WTC11 (cell line): ENCODE data around the gene JOSD2. TPM values are rescaled to one million over a fixed set of nuclear protein-coding genes. Genes with fewer than 3 reads are reported as not detected.

ENCODE experiments used
- ATAC-seq: fragments of 200-7000 bp; cut with Tn5 transposase; 2 replicates; pipeline ENCODE4 v1.10.0; 2021; ENCODE audit warnings: mild to moderate bottlenecking, moderate library complexity
- CTCF ChIA-PET: fragments of 300-600 bp; sonication (Branson Sonifier 250); formaldehyde crosslinking; loops from one replicate; lab custom pipeline; 2021; ENCODE audit warnings: antibody characterized with exemption; lab: Charles Lee
- POLR2A ChIA-PET: fragments of 350-600 bp; sonication (Branson Sonifier 250); formaldehyde crosslinking; loops from one replicate; lab custom pipeline; 2021; ENCODE audit warnings: antibody characterized with exemption; lab: Charles Lee
- DNase-seq: peaks from one replicate; pipeline ENCODE4 v3.0.0; 2021; ENCODE audit warnings: low spot score
- H3K27ac Mint-ChIP-seq: 2 replicates; pipeline ENCODE4 v1.8.0; 2021; ENCODE audit warnings: mixed read lengths
- H3K27me3 Mint-ChIP-seq: 2 replicates; pipeline ENCODE4 v1.8.0; 2021; ENCODE audit warnings: low read depth, mild to moderate bottlenecking, moderate library complexity, mixed read lengths
- H3K36me3 Mint-ChIP-seq: 2 replicates; pipeline ENCODE4 v1.8.0; 2021; ENCODE audit warnings: mixed read lengths
- H3K4me1 Mint-ChIP-seq: 2 replicates; pipeline ENCODE4 v1.8.0; 2022; ENCODE audit warnings: mixed read lengths
- H3K4me3 Mint-ChIP-seq: 2 replicates; pipeline ENCODE4 v1.8.0; 2021; ENCODE audit warnings: mild to moderate bottlenecking, moderate library complexity, mixed read lengths
- H3K9me3 Mint-ChIP-seq: 2 replicates; pipeline ENCODE4 v1.8.0; 2021; ENCODE audit warnings: mixed read lengths
- ATF1 ChIP-seq: sonication (generic); formaldehyde crosslinking; IDR thresholded peaks from 2 replicates; pipeline ENCODE4 v1.8.1; 2023; ENCODE audit warnings: mild to moderate bottlenecking, moderate library complexity, missing genetic modification reagents
- CREB1 ChIP-seq: sonication (generic); formaldehyde crosslinking; IDR thresholded peaks from 2 replicates; pipeline ENCODE4 v1.8.0; 2023; ENCODE audit warnings: mild to moderate bottlenecking, missing genetic modification reagents
- CREM ChIP-seq: sonication (generic); formaldehyde crosslinking; IDR thresholded peaks from 2 replicates; pipeline ENCODE4 v1.8.1; 2022; ENCODE audit warnings: mild to moderate bottlenecking, missing genetic modification reagents, moderate library complexity
- ELF4 ChIP-seq: sonication (generic); formaldehyde crosslinking; IDR thresholded peaks from 2 replicates; pipeline ENCODE4 v1.8.1; 2022; ENCODE audit warnings: low read depth, mild to moderate bottlenecking, moderate library complexity, missing genetic modification reagents
- ESRRA ChIP-seq: sonication (generic); formaldehyde crosslinking; IDR thresholded peaks from 2 replicates; pipeline ENCODE4 v1.8.1; 2022; ENCODE audit warnings: mild to moderate bottlenecking, missing genetic modification reagents, borderline replicate concordance
- FOXP1 ChIP-seq: sonication (generic); formaldehyde crosslinking; IDR thresholded peaks from 2 replicates; pipeline ENCODE4 v1.8.0; 2022; ENCODE audit warnings: missing genetic modification reagents, mild to moderate bottlenecking, moderate library complexity, borderline replicate concordance
- FOXP4 ChIP-seq: sonication (generic); formaldehyde crosslinking; IDR thresholded peaks from 2 replicates; pipeline ENCODE4 v1.8.0; 2022; ENCODE audit warnings: mild to moderate bottlenecking, missing genetic modification reagents
- GABPB1 ChIP-seq: sonication (generic); formaldehyde crosslinking; IDR thresholded peaks from 2 replicates; pipeline ENCODE4 v1.8.1; 2023; ENCODE audit warnings: mild to moderate bottlenecking, missing genetic modification reagents
- MYBL2 ChIP-seq: sonication (generic); formaldehyde crosslinking; IDR thresholded peaks from 2 replicates; pipeline ENCODE4 v1.8.1; 2023; ENCODE audit warnings: mild to moderate bottlenecking, moderate library complexity, missing genetic modification reagents
- NR2C2 ChIP-seq: sonication (generic); formaldehyde crosslinking; IDR thresholded peaks from 2 replicates; pipeline ENCODE4 v1.8.0; 2022; ENCODE audit warnings: mild to moderate bottlenecking, missing genetic modification reagents
- PRRX2 ChIP-seq: fragments of 250-450 bp; sonication (Bioruptor Pico); IDR thresholded peaks from 2 replicates; pipeline ENCODE4 v1.8.0; 2021; ENCODE audit warnings: mild to moderate bottlenecking
- SMAD3 ChIP-seq: sonication (generic); formaldehyde crosslinking; IDR thresholded peaks from 2 replicates; pipeline ENCODE4 v1.8.0; 2022; ENCODE audit warnings: missing genetic modification reagents, mild to moderate bottlenecking, borderline replicate concordance
- SP1 ChIP-seq: sonication (generic); formaldehyde crosslinking; conservative IDR thresholded peaks from 2 replicates; pipeline ENCODE4 v1.8.1; 2022; ENCODE audit warnings: missing genetic modification reagents
- STAT6 ChIP-seq: sonication (generic); formaldehyde crosslinking; conservative IDR thresholded peaks from 2 replicates; pipeline ENCODE4 v1.8.1; 2023; ENCODE audit warnings: mild to moderate bottlenecking, low read depth, missing genetic modification reagents, moderate library complexity
- TP53 ChIP-seq: sonication (generic); formaldehyde crosslinking; IDR thresholded peaks from 2 replicates; pipeline ENCODE4 v1.8.1; 2023; ENCODE audit warnings: mild to moderate bottlenecking, missing genetic modification reagents
- ZBTB21 ChIP-seq: sonication (generic); formaldehyde crosslinking; IDR thresholded peaks from 2 replicates; pipeline ENCODE4 v1.8.1; 2023; ENCODE audit warnings: mild to moderate bottlenecking, missing genetic modification reagents, borderline replicate concordance
- ZBTB43 ChIP-seq: sonication (generic); formaldehyde crosslinking; IDR thresholded peaks from 2 replicates; pipeline ENCODE4 v1.8.1; 2023; ENCODE audit warnings: mild to moderate bottlenecking, missing genetic modification reagents
- ZNF263 ChIP-seq: sonication (generic); formaldehyde crosslinking; IDR thresholded peaks from 2 replicates; pipeline ENCODE4 v1.8.1; 2022; ENCODE audit warnings: low read depth, mild to moderate bottlenecking, moderate library complexity, missing genetic modification reagents
- ZNF423 ChIP-seq: fragments of 250-450 bp; sonication (Bioruptor Pico); IDR thresholded peaks from 2 replicates; pipeline ENCODE4 v2.1.2; 2022; ENCODE audit warnings: mild to moderate bottlenecking, moderate library complexity
- total RNA-seq: library from RNA; stranded (reverse); gene quantifications from 3 replicates; pipeline ENCODE4 v1.2.3, GENCODE V29; 2021
- TF ChIP-seq, protein P1 (sequence below): sonication (generic); formaldehyde crosslinking; IDR thresholded peaks from 2 replicates; pipeline ENCODE4 v1.8.0; 2022; ENCODE audit warnings: mild to moderate bottlenecking, missing genetic modification reagents
- TF ChIP-seq, protein P2 (sequence below): sonication (generic); formaldehyde crosslinking; IDR thresholded peaks from 2 replicates; pipeline ENCODE4 v1.8.1; 2022; ENCODE audit warnings: low read depth, missing genetic modification reagents, borderline replicate concordance

JOSD2 gene
- total RNA-seq, 1 experiment from 2014 or later: 4.0 TPM

DNA sequence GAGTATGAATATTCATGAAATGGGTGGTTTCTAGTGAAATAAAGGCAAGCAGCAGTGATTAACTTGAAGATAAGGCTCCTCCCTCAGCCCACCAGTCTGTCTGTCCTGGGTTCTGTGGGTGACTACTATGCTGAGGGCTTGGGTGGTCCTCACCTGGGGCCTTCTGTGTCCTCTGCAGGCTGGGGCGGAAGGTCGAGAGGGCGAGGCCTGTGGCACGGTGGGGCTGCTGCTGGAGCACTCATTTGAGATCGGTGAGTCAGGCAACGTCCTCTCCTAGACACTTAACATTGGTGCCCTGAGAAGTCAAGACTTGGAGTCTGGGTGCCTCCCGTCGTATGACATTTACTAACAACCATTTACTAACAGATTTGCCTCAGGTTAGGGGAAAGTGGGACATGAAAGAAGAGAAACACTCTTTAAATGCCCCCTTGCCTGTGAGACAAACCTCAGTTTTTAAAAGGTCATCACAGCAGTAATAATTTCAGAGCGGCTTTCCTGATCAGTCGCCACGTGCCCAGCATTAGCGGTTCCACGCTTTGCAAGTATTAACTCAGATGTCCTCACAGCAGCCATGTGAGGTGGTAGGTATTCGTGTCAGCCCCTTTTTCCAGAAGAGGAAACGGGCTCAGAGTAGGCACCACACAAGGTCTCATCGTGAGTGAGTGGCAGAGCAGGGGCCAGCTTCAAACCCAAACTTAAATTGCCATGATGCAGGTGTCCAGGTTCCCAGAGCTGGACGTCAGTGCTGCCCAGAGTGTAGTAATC is 33.1 kb downstream of the JOSD2 start:
- ATAC-seq (no peak), DNase-seq (no peak)
- ChIA-PET CTCF (interaction anchor here (0.6 to 2.6 kb wide), 11 partner anchors 9 to 1054 kb away, joined by 3 to 20 read pairs (median 4); no protein-coding TSS in a partner anchor), POLR2A (no interaction called here)
- Mint-ChIP-seq H3K27me3 (no peaks in the 10 kb centered on the region; the same call in 1 of the 2 replicates), H3K9me3 (peaks cover 7% of the 10 kb centered on the region; the same call in 1 of the 2 replicates), H3K4me3 (peak overlapping the region; percentile 98), H3K27ac (peak overlapping the region; percentile 90), H3K36me3 (peaks cover 28% of the 10 kb centered on the region), H3K4me1 (peaks cover 9% of the 10 kb centered on the region)
- no peak for TF ChIP-seq ZBTB21 (CRISPR knock-in tag)
- TF ChIP-seq, protein P1, sequence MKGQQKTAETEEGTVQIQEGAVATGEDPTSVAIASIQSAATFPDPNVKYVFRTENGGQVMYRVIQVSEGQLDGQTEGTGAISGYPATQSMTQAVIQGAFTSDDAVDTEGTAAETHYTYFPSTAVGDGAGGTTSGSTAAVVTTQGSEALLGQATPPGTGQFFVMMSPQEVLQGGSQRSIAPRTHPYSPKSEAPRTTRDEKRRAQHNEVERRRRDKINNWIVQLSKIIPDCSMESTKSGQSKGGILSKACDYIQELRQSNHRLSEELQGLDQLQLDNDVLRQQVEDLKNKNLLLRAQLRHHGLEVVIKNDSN (CRISPR knock-in tag): no peak
- TF ChIP-seq ZNF263 (CRISPR knock-in tag): no peak
- TF ChIP-seq PRRX2: no peak
- TF ChIP-seq NR2C2 (CRISPR knock-in tag): no peak
- no peak for TF ChIP-seq ELF4 (CRISPR knock-in tag)
- TF ChIP-seq, all 79 proteins: peak for 0

DNA sequence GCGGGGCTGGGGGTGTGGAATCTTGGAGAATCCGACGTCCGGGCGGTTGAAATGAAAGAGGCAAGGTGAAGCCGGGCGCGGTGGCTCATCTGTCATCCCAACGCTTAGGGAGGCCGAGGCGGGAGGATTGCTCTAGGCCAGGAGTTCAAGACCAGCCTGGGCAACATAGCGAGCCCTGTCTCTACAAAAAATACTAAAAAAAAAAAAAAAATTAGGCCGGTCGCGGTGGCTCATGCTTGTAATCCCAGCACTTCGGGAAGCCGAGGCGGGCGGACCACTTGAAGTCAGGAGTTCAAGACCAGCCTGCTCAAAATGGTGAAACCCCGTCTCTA is 34.1 kb downstream of the JOSD2 start:
- peak overlapping the region; percentile 99; the same call in 1 of the 2 replicates for H3K27ac Mint-ChIP-seq
- peak overlapping the region; percentile 98 for H3K4me3 Mint-ChIP-seq
- H3K27me3 Mint-ChIP-seq: no peaks in the 10 kb centered on the region; the same call in 1 of the 2 replicates
- POLR2A ChIA-PET: no interaction called here
- TF ChIP-seq STAT6 (CRISPR knock-in tag) (no peak), TP53 (CRISPR knock-in tag) (peak; percentile 1; the same call in 1 of the 2 replicates)
- DNase-seq (no peak), ATAC-seq (no peak)
- peaks cover 9% of the 10 kb centered on the region for H3K4me1 Mint-ChIP-seq
- H3K36me3 Mint-ChIP-seq: peaks cover 27% of the 10 kb centered on the region
- peaks cover 11% of the 10 kb centered on the region for H3K9me3 Mint-ChIP-seq
- CTCF ChIA-PET: interaction anchor here (0.8 to 2.6 kb wide), 3 partner anchors 10 to 119 kb away, joined by 3 to 8 read pairs (median 3); no protein-coding TSS in a partner anchor

DNA sequence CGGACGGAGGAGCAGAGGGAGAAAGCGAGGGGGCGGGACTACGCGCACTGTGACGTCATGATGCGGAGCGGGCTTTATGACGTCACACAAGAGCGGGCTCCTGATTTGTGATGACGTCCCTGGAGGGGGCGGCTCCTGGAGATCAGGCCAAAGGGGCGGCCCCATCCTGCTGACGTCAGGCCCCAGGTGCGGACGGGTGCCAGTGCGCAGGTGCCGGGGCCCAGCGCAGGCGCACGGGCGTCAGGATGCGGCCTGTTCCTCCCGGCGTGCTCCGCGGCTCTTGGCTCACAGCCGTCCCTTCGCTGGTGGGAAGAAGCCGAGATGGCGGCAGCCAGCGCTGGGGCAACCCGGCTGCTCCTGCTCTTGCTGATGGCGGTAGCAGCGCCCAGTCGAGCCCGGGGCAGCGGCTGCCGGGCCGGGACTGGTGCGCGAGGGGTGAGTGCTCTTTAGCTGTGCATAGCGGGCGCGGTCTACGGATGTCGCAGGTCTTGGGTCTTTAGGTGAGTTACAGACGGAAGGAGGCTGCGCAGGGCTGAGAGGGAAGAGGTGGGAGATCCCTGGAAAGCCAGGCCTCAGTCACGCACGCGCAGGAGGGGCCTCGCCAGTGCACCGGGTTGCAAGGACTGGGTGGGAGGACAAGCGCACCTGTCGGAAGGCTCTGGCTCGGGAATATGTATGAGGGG is 34.6 kb downstream of the JOSD2 start, which contains the start of the genes EMC10 and GARIN5A:
TSS of gene EMC10 (plus strand) at position 284 of the 683 bp plus-strand sequence. CDS start at position 322, 38 bp downstream.
TSS of gene GARIN5A (minus strand) at position 625 of the 683 bp plus-strand sequence. CDS start at position 165, 460 bp downstream.
- ATAC-seq (peak; percentile 92), DNase-seq (peak; percentile 97)
- peaks cover 27% of the 10 kb centered on the region for H3K36me3 Mint-ChIP-seq
- peaks cover 11% of the 10 kb centered on the region for H3K9me3 Mint-ChIP-seq
- ChIA-PET CTCF (interaction anchor here (0.6 to 2.6 kb wide), 4 partner anchors 10 to 119 kb away, joined by 3 to 8 read pairs (median 3); no protein-coding TSS in a partner anchor), POLR2A (no interaction called here)
- H3K4me1 Mint-ChIP-seq: peaks cover 9% of the 10 kb centered on the region
- H3K4me3 Mint-ChIP-seq: peak within 1 kb of the TSS; percentile 98
- peak within 1 kb of the TSS; percentile 99 for H3K27ac Mint-ChIP-seq
- H3K27me3 Mint-ChIP-seq: no peaks in the 10 kb centered on the region; the same call in none of the 2 replicates
- TF ChIP-seq, protein P2, sequence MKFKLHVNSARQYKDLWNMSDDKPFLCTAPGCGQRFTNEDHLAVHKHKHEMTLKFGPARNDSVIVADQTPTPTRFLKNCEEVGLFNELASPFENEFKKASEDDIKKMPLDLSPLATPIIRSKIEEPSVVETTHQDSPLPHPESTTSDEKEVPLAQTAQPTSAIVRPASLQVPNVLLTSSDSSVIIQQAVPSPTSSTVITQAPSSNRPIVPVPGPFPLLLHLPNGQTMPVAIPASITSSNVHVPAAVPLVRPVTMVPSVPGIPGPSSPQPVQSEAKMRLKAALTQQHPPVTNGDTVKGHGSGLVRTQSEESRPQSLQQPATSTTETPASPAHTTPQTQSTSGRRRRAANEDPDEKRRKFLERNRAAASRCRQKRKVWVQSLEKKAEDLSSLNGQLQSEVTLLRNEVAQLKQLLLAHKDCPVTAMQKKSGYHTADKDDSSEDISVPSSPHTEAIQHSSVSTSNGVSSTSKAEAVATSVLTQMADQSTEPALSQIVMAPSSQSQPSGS: peak; percentile 37; the same call in 1 of the 2 replicates
- no peak; the same call in 1 of the 2 replicates for TF ChIP-seq MYBL2
- TF ChIP-seq GABPB1 (CRISPR knock-in tag): no peak
- TF ChIP-seq FOXP4 (CRISPR knock-in tag): no peak
- TF ChIP-seq ATF1: peak; percentile 88; the same call in 1 of the 2 replicates
- TF ChIP-seq SMAD3 (CRISPR knock-in tag): peak; percentile 41; the same call in 1 of the 2 replicates
- TF ChIP-seq CREB1 (CRISPR knock-in tag): peak; percentile 78
- TF ChIP-seq ELF4 (CRISPR knock-in tag): no peak
- no peak for TF ChIP-seq ZNF423 (CRISPR knock-in tag)
- peak; percentile 32; the same call in 1 of the 2 replicates for TF ChIP-seq ZBTB43
- TF ChIP-seq ESRRA (CRISPR knock-in tag): 0 out of 2 replicates have a peak, but pooled peaks have one; percentile 19
- peak; percentile 99 for TF ChIP-seq CREM
- TF ChIP-seq SP1: peak; percentile 93
- TF ChIP-seq FOXP1 (CRISPR knock-in tag): no peak
